SK-N-SH (cell line): Measurements from ENCODE around the gene LRCH3.

ENCODE experiments used
- EZH2phosphoT487 ChIP-seq: fragments of 200-600 bp; sonication (generic); IDR thresholded peaks from 2 replicates; pipeline ENCODE4 v1.6.1; 2017; ENCODE audit warnings: low read depth, mixed run types, mild to moderate bottlenecking, antibody characterized with exemption, moderate library complexity, borderline replicate concordance
- FOXM1 ChIP-seq: IDR thresholded peaks from 2 replicates; pipeline ENCODE4 v1.4.0; 2012; ENCODE audit warnings: low read depth, mild to moderate bottlenecking
- SMC3 ChIP-seq: IDR thresholded peaks from 2 replicates; pipeline ENCODE4 v1.6.1; 2012; ENCODE audit warnings: low read depth, low read length, improper control_type of control experiment
- TCF12 ChIP-seq: IDR thresholded peaks from 2 replicates; pipeline ENCODE4 v1.4.0; 2012
- TF ChIP-seq, protein P1 (sequence below): fragments of 200-600 bp; sonication (generic); IDR thresholded peaks from 2 replicates; pipeline ENCODE4 v1.6.1; 2017; ENCODE audit warnings: antibody characterized with exemption, mild to moderate bottlenecking, moderate library complexity
- TF ChIP-seq, protein P2 (sequence below): IDR thresholded peaks from 2 replicates; pipeline ENCODE4 v1.4.0; 2012; ENCODE audit warnings: low read depth, borderline replicate concordance
- TF ChIP-seq, protein P3 (sequence below): IDR thresholded peaks from 2 replicates; pipeline ENCODE4 v1.4.0; 2012; ENCODE audit warnings: low read depth
- TF ChIP-seq, protein P4 (sequence below): fragments of 150-350 bp; IDR thresholded peaks from 2 replicates; pipeline ENCODE4 v1.6.1; 2016; ENCODE audit warnings: mild to moderate bottlenecking, low read depth, low read length
- TF ChIP-seq, protein P5 (sequence below): IDR thresholded peaks from 2 replicates; pipeline ENCODE4 v1.6.1; 2012; ENCODE audit warnings: mild to moderate bottlenecking, low read depth, low read length, moderate library complexity
- TF ChIP-seq, protein P6 (sequence below): fragments of 150-350 bp; IDR thresholded peaks from 2 replicates; pipeline ENCODE4 v1.6.1; 2017; ENCODE audit warnings: antibody characterized with exemption, low read length, low read depth, borderline replicate concordance

DNA sequence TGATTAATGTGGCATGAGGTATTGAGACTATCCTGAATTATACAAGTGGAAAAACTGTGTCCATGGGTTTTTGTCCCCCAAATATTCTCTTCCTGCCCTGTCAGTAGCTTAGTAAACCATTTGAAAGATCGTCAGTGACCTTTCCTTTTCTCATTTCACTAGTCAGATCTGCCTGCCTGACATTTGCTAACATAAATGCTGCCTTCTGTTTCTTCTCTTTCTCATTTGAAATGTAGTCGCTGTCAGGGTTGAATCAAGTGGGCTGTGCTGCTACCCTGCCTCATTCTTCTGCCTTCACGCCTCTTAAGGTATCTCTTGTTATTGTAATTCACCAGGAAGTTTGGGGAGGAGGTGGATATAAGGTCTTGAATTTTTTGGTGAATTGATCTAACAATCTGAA is 67.5 kb downstream of the LRCH3 start:
- TF ChIP-seq FOXM1 (no peak), EZH2phosphoT487 (no peak), TCF12 (no peak), SMC3 (no peak)
- TF ChIP-seq, protein P1, sequence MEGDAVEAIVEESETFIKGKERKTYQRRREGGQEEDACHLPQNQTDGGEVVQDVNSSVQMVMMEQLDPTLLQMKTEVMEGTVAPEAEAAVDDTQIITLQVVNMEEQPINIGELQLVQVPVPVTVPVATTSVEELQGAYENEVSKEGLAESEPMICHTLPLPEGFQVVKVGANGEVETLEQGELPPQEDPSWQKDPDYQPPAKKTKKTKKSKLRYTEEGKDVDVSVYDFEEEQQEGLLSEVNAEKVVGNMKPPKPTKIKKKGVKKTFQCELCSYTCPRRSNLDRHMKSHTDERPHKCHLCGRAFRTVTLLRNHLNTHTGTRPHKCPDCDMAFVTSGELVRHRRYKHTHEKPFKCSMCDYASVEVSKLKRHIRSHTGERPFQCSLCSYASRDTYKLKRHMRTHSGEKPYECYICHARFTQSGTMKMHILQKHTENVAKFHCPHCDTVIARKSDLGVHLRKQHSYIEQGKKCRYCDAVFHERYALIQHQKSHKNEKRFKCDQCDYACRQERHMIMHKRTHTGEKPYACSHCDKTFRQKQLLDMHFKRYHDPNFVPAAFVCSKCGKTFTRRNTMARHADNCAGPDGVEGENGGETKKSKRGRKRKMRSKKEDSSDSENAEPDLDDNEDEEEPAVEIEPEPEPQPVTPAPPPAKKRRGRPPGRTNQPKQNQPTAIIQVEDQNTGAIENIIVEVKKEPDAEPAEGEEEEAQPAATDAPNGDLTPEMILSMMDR = no peak
- TF ChIP-seq, protein P2, sequence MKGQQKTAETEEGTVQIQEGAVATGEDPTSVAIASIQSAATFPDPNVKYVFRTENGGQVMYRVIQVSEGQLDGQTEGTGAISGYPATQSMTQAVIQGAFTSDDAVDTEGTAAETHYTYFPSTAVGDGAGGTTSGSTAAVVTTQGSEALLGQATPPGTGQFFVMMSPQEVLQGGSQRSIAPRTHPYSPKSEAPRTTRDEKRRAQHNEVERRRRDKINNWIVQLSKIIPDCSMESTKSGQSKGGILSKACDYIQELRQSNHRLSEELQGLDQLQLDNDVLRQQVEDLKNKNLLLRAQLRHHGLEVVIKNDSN = no peak
- TF ChIP-seq, protein P3, sequence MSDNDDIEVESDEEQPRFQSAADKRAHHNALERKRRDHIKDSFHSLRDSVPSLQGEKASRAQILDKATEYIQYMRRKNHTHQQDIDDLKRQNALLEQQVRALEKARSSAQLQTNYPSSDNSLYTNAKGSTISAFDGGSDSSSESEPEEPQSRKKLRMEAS = no peak
- TF ChIP-seq, protein P4, sequence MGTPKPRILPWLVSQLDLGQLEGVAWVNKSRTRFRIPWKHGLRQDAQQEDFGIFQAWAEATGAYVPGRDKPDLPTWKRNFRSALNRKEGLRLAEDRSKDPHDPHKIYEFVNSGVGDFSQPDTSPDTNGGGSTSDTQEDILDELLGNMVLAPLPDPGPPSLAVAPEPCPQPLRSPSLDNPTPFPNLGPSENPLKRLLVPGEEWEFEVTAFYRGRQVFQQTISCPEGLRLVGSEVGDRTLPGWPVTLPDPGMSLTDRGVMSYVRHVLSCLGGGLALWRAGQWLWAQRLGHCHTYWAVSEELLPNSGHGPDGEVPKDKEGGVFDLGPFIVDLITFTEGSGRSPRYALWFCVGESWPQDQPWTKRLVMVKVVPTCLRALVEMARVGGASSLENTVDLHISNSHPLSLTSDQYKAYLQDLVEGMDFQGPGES = no peak
- TF ChIP-seq, protein P5, sequence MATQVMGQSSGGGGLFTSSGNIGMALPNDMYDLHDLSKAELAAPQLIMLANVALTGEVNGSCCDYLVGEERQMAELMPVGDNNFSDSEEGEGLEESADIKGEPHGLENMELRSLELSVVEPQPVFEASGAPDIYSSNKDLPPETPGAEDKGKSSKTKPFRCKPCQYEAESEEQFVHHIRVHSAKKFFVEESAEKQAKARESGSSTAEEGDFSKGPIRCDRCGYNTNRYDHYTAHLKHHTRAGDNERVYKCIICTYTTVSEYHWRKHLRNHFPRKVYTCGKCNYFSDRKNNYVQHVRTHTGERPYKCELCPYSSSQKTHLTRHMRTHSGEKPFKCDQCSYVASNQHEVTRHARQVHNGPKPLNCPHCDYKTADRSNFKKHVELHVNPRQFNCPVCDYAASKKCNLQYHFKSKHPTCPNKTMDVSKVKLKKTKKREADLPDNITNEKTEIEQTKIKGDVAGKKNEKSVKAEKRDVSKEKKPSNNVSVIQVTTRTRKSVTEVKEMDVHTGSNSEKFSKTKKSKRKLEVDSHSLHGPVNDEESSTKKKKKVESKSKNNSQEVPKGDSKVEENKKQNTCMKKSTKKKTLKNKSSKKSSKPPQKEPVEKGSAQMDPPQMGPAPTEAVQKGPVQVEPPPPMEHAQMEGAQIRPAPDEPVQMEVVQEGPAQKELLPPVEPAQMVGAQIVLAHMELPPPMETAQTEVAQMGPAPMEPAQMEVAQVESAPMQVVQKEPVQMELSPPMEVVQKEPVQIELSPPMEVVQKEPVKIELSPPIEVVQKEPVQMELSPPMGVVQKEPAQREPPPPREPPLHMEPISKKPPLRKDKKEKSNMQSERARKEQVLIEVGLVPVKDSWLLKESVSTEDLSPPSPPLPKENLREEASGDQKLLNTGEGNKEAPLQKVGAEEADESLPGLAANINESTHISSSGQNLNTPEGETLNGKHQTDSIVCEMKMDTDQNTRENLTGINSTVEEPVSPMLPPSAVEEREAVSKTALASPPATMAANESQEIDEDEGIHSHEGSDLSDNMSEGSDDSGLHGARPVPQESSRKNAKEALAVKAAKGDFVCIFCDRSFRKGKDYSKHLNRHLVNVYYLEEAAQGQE = no peak
- TF ChIP-seq, protein P6, sequence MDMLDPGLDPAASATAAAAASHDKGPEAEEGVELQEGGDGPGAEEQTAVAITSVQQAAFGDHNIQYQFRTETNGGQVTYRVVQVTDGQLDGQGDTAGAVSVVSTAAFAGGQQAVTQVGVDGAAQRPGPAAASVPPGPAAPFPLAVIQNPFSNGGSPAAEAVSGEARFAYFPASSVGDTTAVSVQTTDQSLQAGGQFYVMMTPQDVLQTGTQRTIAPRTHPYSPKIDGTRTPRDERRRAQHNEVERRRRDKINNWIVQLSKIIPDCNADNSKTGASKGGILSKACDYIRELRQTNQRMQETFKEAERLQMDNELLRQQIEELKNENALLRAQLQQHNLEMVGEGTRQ = no peak
